ENCODE measurements around the gene HOXB5.
A peak's percentile ranks its signal among the peaks of the same experiment; 100 is the strongest.

The HOXB5 gene

GRCh38 chr17:48588074-48588415, 5.5 kb downstream of the HOXB5 start:
- Histone ChIP-seq H3K27me3 (replicated peaks; ENCODE audit: control insufficient read depth, insufficient read depth, low read length) (no peaks in the 10 kb centered on the region), H3K36me3 (ENCODE audit: control insufficient read depth, insufficient read depth, low read length) (no peaks in the 10 kb centered on the region), H3K4me3 (replicated peaks; ENCODE audit: low read depth, low read length) (no peak overlapping the region)
- TF ChIP-seq, protein P1, sequence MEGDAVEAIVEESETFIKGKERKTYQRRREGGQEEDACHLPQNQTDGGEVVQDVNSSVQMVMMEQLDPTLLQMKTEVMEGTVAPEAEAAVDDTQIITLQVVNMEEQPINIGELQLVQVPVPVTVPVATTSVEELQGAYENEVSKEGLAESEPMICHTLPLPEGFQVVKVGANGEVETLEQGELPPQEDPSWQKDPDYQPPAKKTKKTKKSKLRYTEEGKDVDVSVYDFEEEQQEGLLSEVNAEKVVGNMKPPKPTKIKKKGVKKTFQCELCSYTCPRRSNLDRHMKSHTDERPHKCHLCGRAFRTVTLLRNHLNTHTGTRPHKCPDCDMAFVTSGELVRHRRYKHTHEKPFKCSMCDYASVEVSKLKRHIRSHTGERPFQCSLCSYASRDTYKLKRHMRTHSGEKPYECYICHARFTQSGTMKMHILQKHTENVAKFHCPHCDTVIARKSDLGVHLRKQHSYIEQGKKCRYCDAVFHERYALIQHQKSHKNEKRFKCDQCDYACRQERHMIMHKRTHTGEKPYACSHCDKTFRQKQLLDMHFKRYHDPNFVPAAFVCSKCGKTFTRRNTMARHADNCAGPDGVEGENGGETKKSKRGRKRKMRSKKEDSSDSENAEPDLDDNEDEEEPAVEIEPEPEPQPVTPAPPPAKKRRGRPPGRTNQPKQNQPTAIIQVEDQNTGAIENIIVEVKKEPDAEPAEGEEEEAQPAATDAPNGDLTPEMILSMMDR (IDR thresholded peaks at IDR 0.05; ENCODE audit: insufficient read depth, low read length, poor library complexity, severe bottlenecking): no peak
- no peak for DNase-seq (ENCODE audit: extremely low read depth, insufficient read length)

GRCh38 chr17:48587276-48588073, 6.1 kb downstream of the HOXB5 start:
- no peaks in the 10 kb centered on the region for H3K27me3 ChIP-seq (replicated peaks; ENCODE audit: control insufficient read depth, insufficient read depth, low read length)
- no peaks in the 10 kb centered on the region for H3K36me3 ChIP-seq (ENCODE audit: control insufficient read depth, insufficient read depth, low read length)
- H3K4me3 ChIP-seq (replicated peaks; ENCODE audit: low read depth, low read length): no peak overlapping the region
- DNase-seq (ENCODE audit: extremely low read depth, insufficient read length): no peak
- TF ChIP-seq, protein P1 (IDR thresholded peaks at IDR 0.05; ENCODE audit: insufficient read depth, low read length, poor library complexity, severe bottlenecking): no peak

DNA sequence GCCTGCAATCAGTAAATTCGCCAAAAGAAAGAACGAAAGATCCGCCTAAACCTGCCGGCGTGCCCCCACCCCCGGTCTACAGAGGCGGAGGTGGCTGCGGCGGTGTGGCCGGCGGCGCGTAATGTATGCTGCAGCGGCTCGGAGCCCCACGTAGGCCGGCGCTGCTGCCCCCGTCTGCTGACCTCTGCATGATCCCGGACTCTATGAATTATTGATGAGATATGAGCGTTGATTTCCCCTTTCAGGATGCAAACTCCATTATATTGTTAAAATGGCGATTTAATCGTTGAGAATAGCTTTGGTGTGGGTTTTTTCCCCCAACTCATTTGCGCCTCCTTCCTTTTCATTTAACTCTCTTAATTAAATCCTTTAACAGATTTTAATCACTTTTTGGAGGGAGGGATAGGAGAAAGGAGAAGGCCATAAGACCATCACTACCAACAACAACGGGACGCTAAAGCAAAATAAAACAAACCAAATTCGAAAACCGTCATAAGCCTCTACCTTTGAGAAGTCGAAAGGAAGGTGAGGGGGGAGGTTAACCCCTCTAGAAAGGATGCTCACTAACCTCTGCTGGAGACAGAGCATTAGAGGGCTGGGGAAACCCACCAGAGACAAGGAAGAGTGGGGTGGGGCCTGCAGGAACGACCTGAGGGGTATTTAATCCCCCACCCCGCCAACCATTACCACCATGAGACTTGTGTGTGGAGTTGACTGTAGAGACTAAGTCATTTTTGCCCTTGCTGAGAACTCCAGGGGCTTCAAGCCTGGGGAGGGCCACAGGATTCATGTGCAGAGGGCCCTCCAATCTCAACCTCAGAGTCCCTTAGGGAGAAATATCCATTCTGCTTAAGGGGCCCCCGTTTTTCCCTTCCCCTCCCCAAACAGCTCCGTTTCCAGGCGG, 7.0 kb downstream of the HOXB5 start:
- H3K4me3 ChIP-seq (replicated peaks; ENCODE audit: low read depth, low read length): peak overlapping the region; percentile 65
- H3K27me3 ChIP-seq (replicated peaks; ENCODE audit: control insufficient read depth, insufficient read depth, low read length): no peaks in the 10 kb centered on the region
- no peaks in the 10 kb centered on the region for H3K36me3 ChIP-seq (ENCODE audit: control insufficient read depth, insufficient read depth, low read length)
- no peak for DNase-seq (ENCODE audit: extremely low read depth, insufficient read length)
- TF ChIP-seq, protein P1 (IDR thresholded peaks at IDR 0.05; ENCODE audit: insufficient read depth, low read length, poor library complexity, severe bottlenecking): no peak

GRCh38 chr17:48584223-48584741, 9.3 kb downstream of the HOXB5 start:
- no peak for DNase-seq (ENCODE audit: extremely low read depth, insufficient read length)
- H3K36me3 ChIP-seq (ENCODE audit: control insufficient read depth, insufficient read depth, low read length): no peaks in the 10 kb centered on the region
- TF ChIP-seq, protein P1 (IDR thresholded peaks at IDR 0.05; ENCODE audit: insufficient read depth, low read length, poor library complexity, severe bottlenecking): no peak
- no peak overlapping the region for H3K4me3 ChIP-seq (replicated peaks; ENCODE audit: low read depth, low read length)
- H3K27me3 ChIP-seq (replicated peaks; ENCODE audit: control insufficient read depth, insufficient read depth, low read length): no peaks in the 10 kb centered on the region

GRCh38 chr17:48583708-48584222, 9.8 kb downstream of the HOXB5 start:
- Histone ChIP-seq H3K36me3 (ENCODE audit: control insufficient read depth, insufficient read depth, low read length) (no peaks in the 10 kb centered on the region), H3K4me3 (replicated peaks; ENCODE audit: low read depth, low read length) (no peak overlapping the region), H3K27me3 (replicated peaks; ENCODE audit: control insufficient read depth, insufficient read depth, low read length) (no peaks in the 10 kb centered on the region)
- TF ChIP-seq, protein P1 (IDR thresholded peaks at IDR 0.05; ENCODE audit: insufficient read depth, low read length, poor library complexity, severe bottlenecking): no peak
- DNase-seq (ENCODE audit: extremely low read depth, insufficient read length): no peak

All from GM06990 (cell line).